HG02938 (cell line): ENCODE results near the gene ZNF423.

Experiments used
- ATAC-seq: cut with Tn5 transposase; IDR thresholded peaks from one replicate; pipeline ENCODE4 v1.9.1; 2021; ENCODE audit warnings: mild to moderate bottlenecking, moderate library complexity; ENCODE audit not compliant: unreplicated experiment

ZNF423 gene

DNA sequence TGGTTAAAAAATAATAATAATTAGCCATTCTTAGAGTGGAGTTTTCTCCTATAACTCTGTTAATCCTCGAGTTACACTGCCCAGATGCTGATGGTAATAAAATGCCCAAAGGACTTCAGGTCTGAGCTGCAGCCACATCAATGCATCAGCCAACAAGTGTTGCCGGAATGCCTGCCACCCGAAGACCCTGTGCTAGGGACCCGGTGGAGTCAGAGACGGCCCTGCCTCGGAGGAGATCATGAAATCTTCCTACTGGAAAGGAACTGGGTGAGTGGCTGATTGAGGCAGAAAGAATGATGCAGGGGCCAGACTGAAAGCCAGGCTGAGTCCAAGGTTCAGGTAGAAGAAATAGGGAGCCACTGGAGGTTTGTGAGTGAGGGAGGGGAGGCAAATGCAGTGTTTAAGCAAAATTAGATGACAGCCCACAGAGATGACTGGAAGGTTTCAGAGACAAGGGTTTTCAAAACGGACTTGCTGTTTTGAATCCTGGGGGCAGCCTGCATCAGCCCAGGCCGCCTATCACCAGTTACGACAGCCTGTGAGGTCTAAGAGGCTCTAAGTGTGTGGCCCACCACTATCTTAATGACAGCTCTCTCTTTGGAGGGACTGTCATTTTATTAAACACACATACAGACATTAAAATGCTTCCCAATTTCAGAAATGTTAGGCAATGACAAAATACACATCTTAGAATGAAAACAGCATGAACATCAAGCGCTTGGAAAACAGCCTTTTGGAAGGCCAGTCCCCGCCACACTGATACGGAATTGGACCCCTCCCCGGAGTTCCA, 100.0 kb downstream of the ZNF423 start:
- ATAC-seq = no peak

DNA sequence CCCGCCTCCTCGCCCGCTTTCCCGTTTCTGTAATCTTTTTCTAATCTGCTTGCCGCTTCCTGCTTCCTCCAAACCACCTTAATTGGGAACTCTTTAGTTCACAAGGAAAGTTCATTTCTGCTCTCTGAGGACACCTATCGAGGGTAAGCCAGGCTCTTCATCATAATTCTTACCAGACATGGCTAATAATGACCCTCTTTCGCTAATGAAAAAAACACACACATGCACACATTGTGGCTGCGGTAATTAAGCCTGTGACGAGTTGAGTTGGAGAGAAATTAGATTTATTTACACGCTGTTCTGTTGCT, 100.6 kb downstream of the ZNF423 start:
- no peak for ATAC-seq

DNA sequence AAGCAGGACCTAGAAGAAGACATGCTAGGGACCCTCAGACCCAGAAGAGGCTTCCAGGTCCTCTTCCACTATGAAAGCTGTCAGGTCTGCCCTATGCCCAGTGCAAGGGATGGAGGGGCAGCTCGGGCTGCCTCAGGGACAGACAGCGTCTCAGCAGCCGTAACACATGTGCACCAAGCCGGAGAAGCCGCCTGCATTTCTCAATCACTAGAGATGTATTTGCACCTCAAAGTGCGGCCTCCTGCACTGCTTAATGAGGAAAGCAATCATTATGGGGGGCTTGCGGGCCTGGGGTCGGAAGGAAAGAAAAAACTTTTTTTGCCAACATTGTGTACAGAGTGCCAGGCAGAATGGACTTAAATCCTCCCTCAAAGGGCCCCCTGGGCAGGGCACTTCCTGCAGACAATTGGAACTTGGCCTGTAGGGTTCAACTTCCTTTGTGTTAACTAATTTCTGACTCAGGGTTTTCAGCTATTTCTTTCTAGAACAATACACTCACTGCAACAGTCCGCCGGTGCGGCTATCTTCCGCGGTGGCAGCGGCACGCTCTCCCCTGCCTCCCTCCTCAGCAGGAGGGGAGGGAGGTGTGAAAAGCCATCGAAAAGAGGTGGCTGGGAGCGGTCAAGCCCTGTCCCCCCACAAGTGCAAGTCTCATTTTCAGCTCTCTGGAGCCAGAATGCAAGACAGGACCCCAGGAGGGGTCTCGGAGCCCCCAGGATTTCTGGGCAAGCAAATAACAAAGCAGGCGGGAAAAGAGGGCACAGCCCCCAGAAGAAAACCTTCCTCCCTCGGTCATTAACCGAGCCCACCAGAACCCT, 101.2 kb downstream of the ZNF423 start:
- no peak for ATAC-seq

DNA sequence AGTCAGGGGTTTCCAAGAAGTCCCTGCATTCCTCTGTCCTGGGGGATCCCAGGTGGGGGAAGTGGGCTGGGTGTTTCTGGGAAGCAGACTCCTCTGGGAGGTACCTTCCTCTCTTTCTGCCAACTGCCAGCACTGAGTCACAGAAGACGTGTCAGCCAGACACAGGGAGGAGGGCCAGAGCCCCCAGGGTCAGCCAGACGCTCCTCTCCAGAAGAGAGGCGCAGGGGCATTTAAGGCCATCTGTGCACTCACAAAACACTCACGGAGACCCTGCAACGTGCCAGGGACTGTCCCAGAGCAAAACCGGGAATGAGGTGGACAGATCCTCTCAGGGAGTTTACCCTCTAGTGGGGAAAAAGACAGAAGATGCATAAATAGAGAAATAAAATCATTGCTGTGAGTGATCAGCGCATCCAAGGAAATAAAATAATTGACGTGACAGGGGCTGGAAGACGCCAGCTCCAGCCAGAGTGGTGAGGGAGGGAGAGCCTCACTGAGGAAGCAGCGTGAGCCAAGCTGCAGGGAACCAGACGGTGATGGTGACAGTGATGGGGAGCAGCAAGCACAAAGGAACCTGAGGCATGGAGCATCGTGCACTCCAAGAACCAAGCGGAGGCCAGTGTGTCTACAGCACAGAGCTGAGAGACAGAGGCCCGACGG, 105.4 kb downstream of the ZNF423 start:
- no peak for ATAC-seq

DNA sequence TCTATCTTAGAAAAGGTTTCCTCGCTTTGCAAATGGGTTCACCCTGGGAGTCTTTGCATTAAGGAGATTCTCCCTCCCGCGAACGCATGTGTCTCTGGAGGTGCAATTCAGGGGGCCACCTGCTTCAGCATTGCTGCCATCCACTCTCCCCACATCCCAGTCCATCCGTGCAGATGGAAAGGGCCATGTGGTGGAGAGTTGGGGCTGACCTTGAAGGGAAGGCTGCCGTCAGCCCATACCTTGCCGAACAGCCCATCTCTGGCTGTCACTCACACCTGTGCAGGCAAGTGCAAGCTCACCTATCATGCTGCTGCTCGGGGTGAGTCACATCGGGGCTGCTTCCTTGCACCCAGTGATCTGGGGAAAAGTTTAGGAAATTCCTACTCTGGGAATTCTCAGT, 106.1 kb downstream of the ZNF423 start:
- ATAC-seq = no peak

DNA sequence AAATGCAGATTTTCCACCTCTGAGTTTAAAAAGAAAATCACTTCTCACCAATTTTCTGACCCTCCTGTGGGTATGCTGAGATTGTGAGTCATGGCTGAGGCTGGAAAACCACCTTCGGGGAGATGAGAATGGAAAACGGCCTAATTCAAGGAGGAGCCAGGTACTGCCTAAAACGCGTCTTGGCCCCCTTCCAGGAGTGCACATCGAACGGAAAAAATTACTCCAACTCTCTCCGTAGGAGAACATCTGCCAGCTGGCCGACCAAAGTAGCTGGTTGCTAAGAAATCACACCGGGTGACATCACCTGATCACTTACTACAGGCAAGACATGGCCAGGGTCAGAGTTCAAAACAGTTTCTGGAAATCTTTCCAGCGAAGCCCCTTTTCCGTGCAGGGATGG, 107.6 kb downstream of the ZNF423 start:
- no peak for ATAC-seq

DNA sequence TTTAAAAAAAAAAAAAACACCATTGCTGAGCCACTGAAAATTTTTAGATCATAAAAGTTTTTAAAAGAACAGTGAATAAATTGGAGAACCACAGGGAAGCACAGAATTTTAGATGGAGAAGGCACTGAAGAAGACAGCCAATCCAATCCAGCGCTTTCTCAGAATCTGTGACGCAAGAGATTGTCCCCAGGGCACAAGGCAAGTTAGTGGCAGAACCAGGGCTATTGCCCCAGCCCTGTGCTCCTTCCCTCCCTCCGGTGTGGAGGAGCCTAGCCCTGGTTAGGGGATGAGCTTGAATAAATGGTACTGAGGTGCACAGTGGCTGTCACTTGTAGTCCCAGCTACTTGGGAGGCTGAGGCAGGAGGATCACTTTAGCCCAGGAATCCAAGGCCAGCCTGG, 108.3 kb downstream of the ZNF423 start:
- ATAC-seq = no peak

DNA sequence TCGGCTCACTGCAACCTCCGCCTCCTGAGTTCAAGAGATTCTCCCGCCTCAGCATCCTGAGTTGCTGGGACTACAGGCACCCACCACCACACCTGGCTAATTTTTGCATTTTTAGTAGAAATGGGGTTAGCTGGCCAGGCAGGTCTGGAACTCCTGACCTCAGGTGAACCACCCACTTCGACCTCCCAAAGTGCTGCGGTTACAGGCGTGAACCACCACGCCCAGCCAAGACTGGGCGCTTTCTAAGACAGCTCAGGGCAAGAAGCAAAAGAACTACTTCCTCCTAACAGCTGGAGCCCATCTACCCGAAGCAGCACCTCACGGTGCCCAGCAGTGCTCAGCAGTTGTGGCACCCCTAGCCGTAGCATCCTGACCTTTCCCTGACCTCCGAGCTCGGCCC, 109.4 kb downstream of the ZNF423 start:
- no peak for ATAC-seq

DNA sequence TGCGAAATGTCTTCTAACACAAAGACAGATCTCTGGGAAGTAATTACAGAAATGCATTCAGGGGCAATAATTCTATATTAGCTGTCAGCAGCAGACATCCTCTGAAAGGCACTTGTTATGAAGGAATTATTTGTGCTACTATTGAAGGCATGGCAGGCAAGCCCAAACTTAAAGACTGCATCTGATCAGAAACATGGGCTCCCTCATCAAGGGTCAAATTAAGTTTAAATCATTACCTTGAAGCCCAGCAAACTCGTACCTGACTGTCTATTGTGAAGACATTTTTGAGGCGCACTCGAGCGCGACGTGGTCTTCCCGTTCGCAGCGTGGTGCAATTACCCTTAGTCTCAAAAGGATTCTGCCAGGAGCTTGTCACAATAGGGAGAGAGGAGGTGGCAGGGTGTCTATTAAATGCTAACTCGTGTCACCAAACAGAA, 110.6 kb downstream of the ZNF423 start:
- no peak for ATAC-seq

DNA sequence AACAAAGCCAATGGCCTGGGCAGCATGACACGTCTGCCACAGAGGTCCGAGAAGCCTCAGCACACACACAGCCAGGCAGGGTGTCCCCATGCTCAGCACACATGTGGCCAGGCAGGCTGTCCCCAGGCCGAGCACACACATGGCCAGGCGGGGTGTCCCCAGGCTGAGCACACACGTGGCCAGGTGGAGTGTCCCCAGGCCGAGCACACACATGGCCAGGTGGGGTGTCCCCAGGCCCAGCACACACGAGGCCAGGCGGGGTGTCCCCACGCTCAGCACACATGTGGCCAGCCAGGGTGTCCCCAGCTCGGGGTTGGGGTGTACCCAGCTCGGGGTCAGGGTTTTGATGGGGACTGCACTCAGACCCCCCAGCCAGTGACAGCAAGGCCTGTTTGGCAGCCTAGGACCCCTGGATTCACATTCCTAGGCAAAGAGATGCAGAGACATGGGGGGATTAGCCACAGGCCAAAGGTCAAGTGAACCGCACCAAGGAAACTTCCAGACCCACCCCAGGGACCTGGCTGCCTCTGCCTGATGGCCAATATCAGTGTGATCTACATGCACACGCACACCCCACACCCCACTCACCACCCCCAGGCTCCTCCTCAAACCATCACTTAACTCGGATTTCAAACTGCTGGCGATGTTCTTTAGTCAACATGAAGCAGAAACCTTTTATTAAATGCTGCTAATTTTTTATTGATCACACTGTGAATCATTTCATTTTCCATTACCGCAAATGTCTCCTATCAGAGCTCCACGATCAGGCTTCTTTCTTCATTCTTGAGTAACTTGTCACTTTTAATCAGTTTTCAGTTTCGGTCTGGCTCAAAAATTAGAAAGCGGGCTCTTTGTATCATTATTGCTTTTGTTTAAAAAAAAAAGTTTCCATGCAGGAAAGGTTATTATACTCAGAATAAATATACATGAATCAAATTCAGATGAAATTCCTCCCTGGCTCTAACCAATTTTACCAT, 111.4 kb downstream of the ZNF423 start:
- no peak for ATAC-seq

DNA sequence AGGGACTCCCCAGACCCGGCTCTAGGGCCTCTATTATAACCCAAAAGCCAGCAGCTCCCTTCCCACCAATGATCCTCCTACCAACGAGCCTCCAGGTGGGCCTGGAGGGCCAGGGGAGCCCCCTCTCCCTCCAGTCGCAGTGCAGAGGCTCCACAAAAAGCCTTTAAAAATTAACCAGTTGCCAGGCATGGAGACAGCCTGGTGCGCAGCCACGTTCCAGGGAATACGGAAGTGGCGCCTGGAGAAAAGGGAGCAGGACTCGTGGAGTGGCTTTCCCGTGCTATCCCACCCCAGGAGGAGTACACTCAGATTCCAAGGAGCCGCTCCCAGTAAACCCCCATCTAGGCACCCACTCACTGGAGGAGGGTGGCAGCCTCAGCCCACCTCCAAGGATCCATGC, 112.3 kb downstream of the ZNF423 start:
- ATAC-seq = no peak

DNA sequence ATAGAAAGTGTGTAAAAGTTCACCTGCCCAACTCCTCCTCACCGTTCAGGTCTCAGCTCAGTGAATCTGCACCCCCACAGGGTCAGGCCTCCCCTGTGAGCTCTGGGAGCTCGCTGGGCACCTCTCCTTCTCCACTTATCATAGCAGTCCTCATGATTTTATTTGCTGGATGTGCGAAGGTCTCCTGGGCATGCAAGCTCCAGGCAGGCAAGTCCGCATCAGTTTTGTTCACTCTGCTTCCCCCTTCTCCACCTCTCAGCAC, 112.8 kb downstream of the ZNF423 start:
- ATAC-seq = no peak

DNA sequence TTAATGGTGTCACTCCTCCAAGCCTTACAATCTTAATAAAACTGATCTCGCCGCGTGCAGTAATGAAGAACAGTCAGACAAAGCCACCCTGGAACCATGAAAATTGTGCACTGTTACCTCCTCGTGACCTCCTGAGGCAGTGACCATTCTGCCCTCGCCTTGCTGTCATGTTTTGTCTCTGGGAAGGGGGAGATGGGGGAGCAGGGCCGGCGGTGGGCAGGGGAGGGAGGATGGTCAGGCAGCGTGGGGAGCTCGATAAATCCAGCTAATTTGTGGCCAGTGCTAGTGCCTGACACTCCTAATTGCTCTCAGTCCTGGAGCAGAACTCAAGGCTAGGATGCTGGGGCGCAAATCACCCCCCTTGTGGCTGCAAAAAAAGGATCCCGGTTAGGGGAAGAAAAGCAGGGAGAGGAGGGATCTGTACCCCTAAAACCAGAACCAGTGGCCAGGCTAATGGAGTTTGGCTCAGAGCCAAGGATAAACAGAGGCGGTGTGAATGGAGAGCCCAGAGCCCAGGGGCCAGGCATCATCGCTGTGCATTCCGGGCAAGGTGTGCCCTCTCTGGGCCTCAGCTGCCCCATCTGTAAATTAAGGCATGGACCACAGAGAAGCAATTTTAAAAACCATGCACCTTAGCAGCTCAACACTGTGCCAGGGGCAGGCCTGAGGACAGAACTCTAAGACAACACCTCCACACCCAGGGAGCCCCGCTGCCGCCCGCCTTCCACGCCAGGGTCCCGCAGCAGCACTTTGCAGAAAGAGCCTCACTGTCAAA, 113.3 kb downstream of the ZNF423 start:
- no peak for ATAC-seq

DNA sequence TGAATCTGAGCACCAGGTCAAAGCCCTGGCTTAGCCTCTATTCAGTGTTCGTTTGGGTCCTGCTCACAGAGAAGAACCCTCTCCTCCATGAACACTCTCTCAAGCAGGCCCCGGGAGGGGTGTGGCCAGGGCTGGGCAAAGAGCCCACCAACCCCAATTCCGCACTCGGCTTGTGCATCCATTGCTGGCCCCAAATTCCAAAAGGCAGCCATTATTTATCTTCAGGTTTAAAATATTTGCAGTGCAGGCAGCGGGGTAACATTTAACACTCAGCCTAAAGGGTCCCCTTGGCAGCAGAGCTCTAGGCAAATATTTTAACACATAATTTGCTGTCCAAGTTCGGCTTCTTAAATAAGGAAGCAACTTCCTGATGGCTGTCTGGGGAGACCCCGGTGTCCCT, 115.7 kb downstream of the ZNF423 start:
- ATAC-seq = no peak

DNA sequence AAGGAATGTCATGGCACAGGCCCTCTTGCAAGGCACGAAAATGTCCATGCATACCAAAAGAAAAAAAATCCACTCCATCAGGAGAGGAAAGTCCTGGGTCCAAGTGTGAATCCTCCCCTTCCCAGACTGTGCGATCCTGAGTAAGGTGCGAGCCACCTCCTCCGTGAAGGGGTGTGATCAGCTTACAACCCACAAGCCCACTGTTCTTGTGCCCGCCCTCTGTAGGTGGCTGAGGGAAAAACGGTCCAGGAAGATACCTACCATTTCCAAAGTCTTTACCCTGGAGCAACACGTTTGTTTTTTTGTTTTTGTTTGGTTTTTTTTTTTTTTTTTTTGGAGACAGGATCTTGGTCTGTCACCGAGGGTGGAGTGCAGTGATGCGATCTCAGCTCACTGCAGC, 116.5 kb downstream of the ZNF423 start:
- ATAC-seq = no peak

DNA sequence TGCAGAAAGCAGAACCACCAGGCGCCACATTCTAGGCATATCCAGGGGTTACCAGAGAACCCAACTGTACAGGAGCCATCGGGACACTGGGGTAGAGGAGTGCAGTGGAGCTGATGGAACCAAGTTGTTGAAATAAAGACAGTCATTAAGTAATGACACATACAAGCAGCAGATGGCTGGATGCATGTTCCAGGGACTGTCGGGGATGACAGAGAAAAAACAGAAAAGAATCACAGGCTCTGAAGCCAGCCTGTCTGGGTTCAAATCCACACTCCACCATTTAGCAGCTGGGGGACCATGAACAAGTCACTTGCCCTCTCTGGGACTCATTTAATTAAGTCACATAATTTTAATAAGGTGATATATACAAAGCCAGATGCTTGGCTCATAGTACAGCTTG, 117.1 kb downstream of the ZNF423 start:
- ATAC-seq = no peak

DNA sequence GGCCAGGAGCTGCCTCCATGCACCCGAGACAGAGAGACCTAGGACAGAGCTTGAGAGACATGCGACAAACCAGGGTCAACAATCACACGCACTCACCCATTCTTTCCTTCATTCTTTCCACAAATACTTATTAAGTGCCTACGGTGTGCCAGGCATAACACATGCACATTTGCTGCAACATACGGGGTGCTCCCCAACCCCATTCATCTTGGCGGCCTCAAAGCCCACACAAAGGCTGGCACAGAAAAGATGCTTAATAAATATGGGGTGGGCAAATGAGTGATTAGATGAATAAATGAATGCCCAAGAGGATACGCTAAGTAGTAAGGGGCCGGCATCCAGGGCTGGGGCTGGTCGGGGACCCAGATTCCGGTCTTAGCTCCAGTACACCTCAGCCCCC, 117.9 kb downstream of the ZNF423 start:
- no peak for ATAC-seq

DNA sequence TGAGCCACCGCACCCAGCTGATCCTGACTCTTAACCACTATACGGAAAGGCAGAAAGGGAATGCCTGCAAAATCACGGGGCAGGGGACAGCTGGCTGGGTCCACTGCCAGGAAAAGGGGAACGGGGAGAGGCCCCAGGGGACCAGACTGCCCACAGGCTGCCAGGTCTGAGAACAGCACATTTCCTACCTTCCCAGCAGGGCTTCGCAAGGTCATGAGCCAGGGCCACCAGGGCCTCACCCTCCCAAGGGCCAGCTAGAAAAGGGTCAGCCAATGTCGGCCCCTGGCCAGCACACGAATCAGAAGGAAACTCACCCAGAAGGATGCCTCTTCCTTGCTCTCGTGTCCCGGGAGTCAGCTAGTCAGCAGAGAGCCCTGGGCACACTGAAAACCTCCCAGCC, 118.4 kb downstream of the ZNF423 start:
- no peak for ATAC-seq

DNA sequence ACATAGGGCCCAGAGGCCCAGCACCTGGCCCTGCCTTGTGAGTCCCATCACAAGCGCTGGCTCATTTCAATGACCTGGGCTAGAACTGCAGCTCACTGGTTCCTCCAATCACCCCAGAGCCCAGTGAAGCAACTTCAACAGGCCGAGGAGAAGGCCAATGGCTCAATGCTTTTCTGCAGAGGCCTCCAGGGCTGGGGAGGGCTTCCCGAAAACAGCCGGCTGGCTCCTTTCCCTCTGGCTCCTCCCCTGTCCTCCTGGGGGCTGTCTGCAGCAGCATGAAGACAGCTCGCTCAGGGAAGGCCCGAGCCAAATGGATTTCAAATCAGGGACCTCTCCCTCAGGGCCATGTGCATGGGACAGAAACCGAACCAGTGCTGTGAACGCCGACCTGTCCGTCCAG, 121.6 kb downstream of the ZNF423 start:
- no peak for ATAC-seq

DNA sequence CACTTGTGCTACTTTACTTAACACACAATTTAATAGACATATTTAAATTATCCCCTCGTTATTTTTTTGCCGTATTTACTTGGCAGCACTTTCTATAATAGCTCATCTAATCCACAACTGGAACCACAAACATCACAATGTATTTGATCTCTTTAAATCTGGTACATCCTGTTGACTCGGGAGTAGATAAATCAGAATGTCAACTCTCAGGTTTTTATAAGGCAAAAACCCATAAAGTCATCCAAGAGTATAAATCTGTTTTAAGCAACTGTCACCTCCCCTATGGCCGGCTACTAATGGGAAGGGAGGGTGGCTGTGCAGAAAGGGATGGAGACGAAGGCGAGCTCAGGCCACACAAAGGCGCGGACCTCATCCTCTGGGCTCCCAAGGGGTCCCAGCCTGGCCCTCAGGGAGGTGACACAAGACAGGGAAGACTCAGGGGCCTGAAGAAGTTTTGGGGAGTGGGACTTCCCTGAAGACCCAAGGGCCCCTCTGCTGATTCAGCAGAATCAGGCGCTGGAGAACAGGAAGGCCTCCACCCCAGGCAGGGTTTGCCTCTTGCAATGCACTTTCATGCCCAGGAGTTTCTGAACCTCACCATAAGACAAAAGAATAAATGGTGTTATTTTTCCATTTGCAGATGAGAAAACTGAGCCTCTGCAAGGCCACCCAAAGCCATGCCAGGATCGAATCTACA, 122.5 kb downstream of the ZNF423 start:
- no peak for ATAC-seq
